Liver (tissue), 9 donors: ENCODE results near the gene PASK. TPM values are rescaled to one million over a fixed set of nuclear protein-coding genes. Genes with fewer than 3 reads are reported as not detected.

ENCODE experiments used
- DNase-seq: peaks from one replicate; pipeline ENCODE4 v3.0.0-alpha.2; 2017; ENCODE audit warnings: low spot score
- H3K27ac ChIP-seq, 2 donors: one replicate each; pipeline ENCODE4 v1.7.0; 2013; ENCODE audit warnings: inconsistent platforms in 2 of 2, low read length in 2 of 2, control low read depth in 1 of 2, low read depth in 1 of 2, mild to moderate bottlenecking in 1 of 2
- H3K27me3 ChIP-seq, 4 donors: one replicate each; pipeline versions ENCODE4 v1.6.1 to v1.7.0; 2013; ENCODE audit warnings: low read length in 3 of 4, inconsistent platforms in 1 of 4, mild to moderate bottlenecking in 1 of 4, moderate library complexity in 1 of 4; ENCODE audit not compliant: control insufficient read depth in 4 of 4, insufficient read depth in 4 of 4
- H3K36me3 ChIP-seq, 4 donors: one replicate each; pipeline versions ENCODE4 v1.6.1 to v1.7.0; 2013; ENCODE audit warnings: low read length in 3 of 4, mild to moderate bottlenecking in 3 of 4, low read depth in 1 of 4, moderate library complexity in 1 of 4; ENCODE audit not compliant: control insufficient read depth in 4 of 4, insufficient read depth in 3 of 4
- H3K4me1 ChIP-seq, 4 donors: one replicate each; pipeline versions ENCODE4 v1.6.1 to v1.7.0; 2013; ENCODE audit warnings: low read length in 3 of 4, mild to moderate bottlenecking in 3 of 4, moderate library complexity in 1 of 4; ENCODE audit not compliant: control insufficient read depth in 4 of 4, insufficient read depth in 4 of 4
- H3K4me3 ChIP-seq, 3 donors: one replicate each; pipeline versions ENCODE4 v1.6.1 to v1.7.0; 2013; ENCODE audit warnings: low read length in 3 of 3, control low read depth in 1 of 3, low read depth in 1 of 3, mild to moderate bottlenecking in 1 of 3
- H3K9ac ChIP-seq, 2 donors: one replicate each; pipeline ENCODE4 v1.7.0; 2013; ENCODE audit warnings: low read length in 2 of 2, mild to moderate bottlenecking in 2 of 2, moderate library complexity in 2 of 2, control low read depth in 1 of 2, low read depth in 1 of 2
- H3K9me3 ChIP-seq, 4 donors: one replicate each; pipeline versions ENCODE4 v1.6.1 to v1.7.0; 2013; ENCODE audit warnings: low read length in 3 of 4; ENCODE audit not compliant: control insufficient read depth in 4 of 4
- ATF3 ChIP-seq: IDR thresholded peaks from 2 replicates; pipeline ENCODE4 v1.6.1; 2016; ENCODE audit warnings: antibody characterized with exemption
- CTCF ChIP-seq: fragments of 150-350 bp; IDR thresholded peaks from 2 replicates; pipeline ENCODE4 v1.5.1; 2017; ENCODE audit warnings: improper control_type of control experiment, low read depth, low read length; ENCODE audit not compliant: missing input control
- EGR1 ChIP-seq, 2 donors: IDR thresholded peaks; 2 replicates each; pipeline ENCODE4 v1.6.1; 2016 to 2018; ENCODE audit warnings: antibody characterized with exemption in 2 of 2, low read depth in 2 of 2
- FOXA1 ChIP-seq: IDR thresholded peaks from 2 replicates; pipeline ENCODE4 v1.6.1; 2016; ENCODE audit warnings: antibody characterized with exemption
- FOXA2 ChIP-seq: IDR thresholded peaks from 2 replicates; pipeline ENCODE4 v1.6.1; 2016; ENCODE audit warnings: antibody characterized with exemption
- GABPA ChIP-seq, 2 donors: IDR thresholded peaks in 1 of 2; conservative IDR thresholded peaks in 1 of 2; 2 replicates each; pipeline ENCODE4 v1.6.1; 2016; ENCODE audit warnings: antibody characterized with exemption in 2 of 2, mild to moderate bottlenecking in 1 of 2, moderate library complexity in 1 of 2
- HNF4A ChIP-seq, 2 donors: conservative IDR thresholded peaks; 2 replicates each; pipeline ENCODE4 v1.6.1; 2016; ENCODE audit warnings: antibody characterized with exemption in 2 of 2, mild to moderate bottlenecking in 2 of 2
- HNF4G ChIP-seq: IDR thresholded peaks from 2 replicates; pipeline ENCODE4 v1.6.1; 2016; ENCODE audit warnings: antibody characterized with exemption
- JUND ChIP-seq, 2 donors: IDR thresholded peaks; 2 replicates each; pipeline ENCODE4 v1.6.1; 2016; ENCODE audit warnings: antibody characterized with exemption in 2 of 2
- MAX ChIP-seq: IDR thresholded peaks from 2 replicates; pipeline ENCODE4 v1.6.1; 2016; ENCODE audit warnings: antibody characterized with exemption
- NR2F2 ChIP-seq: IDR thresholded peaks from 2 replicates; pipeline ENCODE4 v1.6.1; 2016; ENCODE audit warnings: antibody characterized with exemption
- RAD21 ChIP-seq, 2 donors: IDR thresholded peaks; 2 replicates each; pipeline ENCODE4 v1.6.1; 2016; ENCODE audit warnings: antibody characterized with exemption in 2 of 2, mild to moderate bottlenecking in 2 of 2
- REST ChIP-seq: IDR thresholded peaks from 2 replicates; pipeline ENCODE4 v1.6.1; 2016; ENCODE audit warnings: antibody characterized with exemption, mild to moderate bottlenecking
- RXRA ChIP-seq, 2 donors: IDR thresholded peaks; 2 replicates each; pipeline ENCODE4 v1.6.1; 2017 to 2018; ENCODE audit warnings: antibody characterized with exemption in 2 of 2, mild to moderate bottlenecking in 1 of 2
- SP1 ChIP-seq: IDR thresholded peaks from 2 replicates; pipeline ENCODE4 v1.6.1; 2018; ENCODE audit warnings: antibody characterized with exemption, mild to moderate bottlenecking
- TAF1 ChIP-seq: conservative IDR thresholded peaks from 2 replicates; pipeline ENCODE4 v1.6.1; 2016; ENCODE audit warnings: antibody characterized with exemption, mild to moderate bottlenecking
- YY1 ChIP-seq: IDR thresholded peaks from 2 replicates; pipeline ENCODE4 v1.6.1; 2016; ENCODE audit warnings: antibody characterized with exemption, mild to moderate bottlenecking
- ZBTB33 ChIP-seq: IDR thresholded peaks from 2 replicates; pipeline ENCODE4 v1.6.1; 2016; ENCODE audit warnings: antibody characterized with exemption
- WGBS: extraction: QIAGEN DNeasy Blood & Tissue Kit; methylation state at CpG from one replicate; pipeline ENCODE4 v1.1.7; 2013; 5-methylcytosine and 5-hydroxymethylcytosine counted together
- polyA plus RNA-seq, 2 donors: library from polyadenylated mRNA; stranded (reverse) in 1 of 2; unstranded in 1 of 2; fragments of 200-250 nt in 1 of 2; fragments of >200 nt in 1 of 2; fragmentation: Nextera tagmentation in 1 of 2; extraction: Ambion mirVana in 1 of 2; gene quantifications; one replicate each; pipeline versions ENCODE4 v1.2.1 to v1.2.3, GENCODE V29; 2013 to 2015
- total RNA-seq, 2 donors: library from RNA; depleted of rRNA; stranded (reverse); fragments of >200 nt; gene quantifications; one replicate each; pipeline ENCODE4 v1.2.3, GENCODE V29; 2014
- donor health status: healthy.
- donor health status: healthy.
- donor health status: healthy.
- donor health status: healthy.
- donor health status: healthy.

PASK gene
- total and polyA plus RNA-seq, 4 donors, result 0.96 to 8.8 (median 2.9) TPM

GRCh38 chr2:241187101-241187917, 38.0 kb upstream of the PASK start:
- no peaks in the 10 kb centered on the region for H3K27me3 ChIP-seq
- TF ChIP-seq HNF4A (conservative IDR thresholded peaks at IDR 0.05) (no peak), RXRA (IDR thresholded peaks at IDR 0.05) (no peak), NR2F2 (no peak), SP1 (no peak), RAD21 (IDR thresholded peaks at IDR 0.05) (no peak), FOXA2 (no peak), JUND (IDR thresholded peaks at IDR 0.05) (no peak), TAF1 (no peak), FOXA1 (no peak), GABPA (IDR thresholded peaks at IDR 0.05 in 1 of 2, conservative IDR thresholded peaks at IDR 0.05 in 1 of 2) (no peak)
- DNase-seq, result no peak
- no peaks in the 10 kb centered on the region for H3K4me1 ChIP-seq
- WGBS, result 65% methylated on average over 14 of the region's 14 CpGs
- no peak overlapping the region for H3K9ac ChIP-seq
- no peak overlapping the region for H3K4me3 ChIP-seq
- peaks cover 0 to 11% (median 3%) of the 10 kb centered on the region in 4 donors for H3K36me3 ChIP-seq
- H3K9me3 ChIP-seq, result no peaks in the 10 kb centered on the region
- no peak overlapping the region for H3K27ac ChIP-seq

GRCh38 chr2:241185961-241186360, 36.7 kb upstream of the PASK start:
- H3K27me3 ChIP-seq, result no peaks in the 10 kb centered on the region
- H3K4me3 ChIP-seq, result no peak overlapping the region
- 83% methylated on average over 11 of the region's 11 CpGs for WGBS
- no peaks in the 10 kb centered on the region for H3K4me1 ChIP-seq
- peaks cover 0 to 13% (median 3%) of the 10 kb centered on the region in 4 donors for H3K36me3 ChIP-seq
- DNase-seq, result no peak
- no peak overlapping the region for H3K27ac ChIP-seq
- H3K9me3 ChIP-seq, result no peaks in the 10 kb centered on the region
- H3K9ac ChIP-seq, result no peak overlapping the region
- no peak for TF ChIP-seq YY1
- no peak for TF ChIP-seq CTCF
- TF ChIP-seq RAD21 (IDR thresholded peaks at IDR 0.05), result no peak
- no peak for TF ChIP-seq RXRA (IDR thresholded peaks at IDR 0.05)
- no peak for TF ChIP-seq FOXA1
- no peak for TF ChIP-seq JUND (IDR thresholded peaks at IDR 0.05)

GRCh38 chr2:241184901-241185300, 35.6 kb upstream of the PASK start:
- H3K9me3 ChIP-seq, result no peaks in the 10 kb centered on the region
- H3K4me3 ChIP-seq, result no peak overlapping the region
- DNase-seq, result no peak
- H3K4me1 ChIP-seq, result no peaks in the 10 kb centered on the region
- no peak overlapping the region for H3K27ac ChIP-seq
- 81% methylated on average over 9 of the region's 9 CpGs for WGBS
- H3K36me3 ChIP-seq, result peaks cover 0 to 13% (median 5%) of the 10 kb centered on the region in 4 donors
- H3K9ac ChIP-seq, result no peak overlapping the region
- no peaks in the 10 kb centered on the region for H3K27me3 ChIP-seq
- no peak for TF ChIP-seq MAX
- no peak for TF ChIP-seq NR2F2
- no peak for TF ChIP-seq ZBTB33
- no peak for TF ChIP-seq SP1
- no peak for TF ChIP-seq TAF1
- TF ChIP-seq HNF4G, result no peak
- TF ChIP-seq JUND (IDR thresholded peaks at IDR 0.05), result no peak
- no peak for TF ChIP-seq CTCF
- TF ChIP-seq ATF3, result no peak
- no peak for TF ChIP-seq EGR1 (IDR thresholded peaks at IDR 0.05; ENCODE audit: low read depth in 2 of 2)
- TF ChIP-seq REST, result no peak
